Mesodermal cell (in vitro differentiated cells): ENCODE results near the gene RUNX3.

Experiments used
- H3K27ac ChIP-seq: 2 replicates; pipeline ENCODE4 v1.7.0; 2013; ENCODE audit warnings: mild to moderate bottlenecking, low read depth, low read length, moderate library complexity; ENCODE audit not compliant: severe bottlenecking
- H3K36me3 ChIP-seq: 2 replicates; pipeline ENCODE4 v1.7.1; 2013; ENCODE audit warnings: mild to moderate bottlenecking, low read length, moderate library complexity; ENCODE audit not compliant: control insufficient read depth, insufficient read depth
- H3K4me1 ChIP-seq: one replicate; pipeline ENCODE4 v1.7.1; 2013; ENCODE audit warnings: mild to moderate bottlenecking, low read length; ENCODE audit not compliant: insufficient read depth, control insufficient read depth, poor library complexity, severe bottlenecking
- H3K4me3 ChIP-seq: 2 replicates; pipeline ENCODE4 v1.7.0; 2013; ENCODE audit warnings: low read length, control low read depth, mild to moderate bottlenecking; ENCODE audit not compliant: insufficient read depth, poor library complexity, severe bottlenecking; ENCODE audit errors: extremely low read depth
- H3K9me3 ChIP-seq: 2 replicates; pipeline ENCODE4 v1.7.1; 2013; ENCODE audit warnings: mild to moderate bottlenecking, low read length, moderate library complexity; ENCODE audit not compliant: control insufficient read depth
- WGBS, 2 experiments: methylation state at CpG; one replicate each; pipeline ENCODE4 v1.1.5; 2013; ENCODE audit warnings: missing lambda C conversion rate in 2 of 2; ENCODE audit not compliant: insufficient coverage in 2 of 2; 5-methylcytosine and 5-hydroxymethylcytosine counted together

RUNX3 gene

GRCh38 chr1:24963099-24963872 is 33.2 kb upstream of the RUNX3 start:
- H3K36me3 ChIP-seq, result no peaks in the 10 kb centered on the region
- 84 to 89% methylated on average over 6 to 8 of the region's 9 CpGs for WGBS, 2 experiments
- peaks cover 18% of the 10 kb centered on the region for H3K4me1 ChIP-seq
- no peak overlapping the region for H3K27ac ChIP-seq
- no peak overlapping the region for H3K4me3 ChIP-seq
- H3K9me3 ChIP-seq, result no peaks in the 10 kb centered on the region

- no peaks in the 10 kb centered on the region for H3K36me3 ChIP-seq
- H3K4me1 ChIP-seq, result peaks cover 18% of the 10 kb centered on the region
- no peak overlapping the region for H3K4me3 ChIP-seq
- WGBS, 2 experiments, result 86 to 91% methylated on average over 23 to 25 of the region's 26 CpGs
- no peak overlapping the region for H3K27ac ChIP-seq
- H3K9me3 ChIP-seq, result no peaks in the 10 kb centered on the region
Observed at GRCh38 chr1:24961961-24962861, 32.1 kb upstream of the RUNX3 start.

DNA sequence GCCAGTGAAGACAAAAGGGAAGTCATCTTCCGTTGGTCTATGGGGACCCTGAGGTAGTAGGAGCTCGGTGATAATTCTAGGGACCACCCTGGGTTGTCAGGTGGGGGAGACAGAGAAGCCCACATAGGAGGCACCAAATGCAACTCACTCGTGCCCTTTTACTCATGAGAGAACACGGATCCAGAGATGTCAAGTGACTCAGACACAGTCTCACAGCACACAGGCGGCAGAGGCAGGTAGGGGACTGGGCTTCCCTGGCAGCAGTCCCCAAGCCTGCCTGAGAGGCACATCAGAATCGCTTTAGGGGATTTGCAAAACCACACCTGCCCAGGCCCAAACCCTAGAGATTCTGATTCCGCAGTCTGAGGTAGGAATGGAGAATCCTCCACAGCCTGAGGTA is 31.3 kb upstream of the RUNX3 start:
- no peaks in the 10 kb centered on the region for H3K36me3 ChIP-seq
- WGBS, 2 experiments, result 98 to 99% methylated on average over 5 to 6 of the region's 7 CpGs
- H3K9me3 ChIP-seq, result no peaks in the 10 kb centered on the region
- no peak overlapping the region for H3K4me3 ChIP-seq
- H3K4me1 ChIP-seq, result peaks cover 18% of the 10 kb centered on the region
- no peak overlapping the region for H3K27ac ChIP-seq

GRCh38 chr1:24960071-24960801 is 30.2 kb upstream of the RUNX3 start:
- Histone ChIP-seq H3K36me3 (no peaks in the 10 kb centered on the region), H3K27ac (no peak overlapping the region), H3K4me1 (peaks cover 19% of the 10 kb centered on the region), H3K9me3 (no peaks in the 10 kb centered on the region), H3K4me3 (no peak overlapping the region)
- 90 to 93% methylated on average over 5 to 10 of the region's 11 CpGs for WGBS, 2 experiments

- H3K36me3 ChIP-seq, result no peaks in the 10 kb centered on the region
- no peak overlapping the region for H3K27ac ChIP-seq
- H3K4me3 ChIP-seq, result no peak overlapping the region
- WGBS, 2 experiments, result 87 to 89% methylated on average over 8 of the region's 8 CpGs
- no peaks in the 10 kb centered on the region for H3K9me3 ChIP-seq
- H3K4me1 ChIP-seq, result peaks cover 24% of the 10 kb centered on the region
Observed at GRCh38 chr1:24959623-24959975, 29.5 kb upstream of the RUNX3 start.

DNA sequence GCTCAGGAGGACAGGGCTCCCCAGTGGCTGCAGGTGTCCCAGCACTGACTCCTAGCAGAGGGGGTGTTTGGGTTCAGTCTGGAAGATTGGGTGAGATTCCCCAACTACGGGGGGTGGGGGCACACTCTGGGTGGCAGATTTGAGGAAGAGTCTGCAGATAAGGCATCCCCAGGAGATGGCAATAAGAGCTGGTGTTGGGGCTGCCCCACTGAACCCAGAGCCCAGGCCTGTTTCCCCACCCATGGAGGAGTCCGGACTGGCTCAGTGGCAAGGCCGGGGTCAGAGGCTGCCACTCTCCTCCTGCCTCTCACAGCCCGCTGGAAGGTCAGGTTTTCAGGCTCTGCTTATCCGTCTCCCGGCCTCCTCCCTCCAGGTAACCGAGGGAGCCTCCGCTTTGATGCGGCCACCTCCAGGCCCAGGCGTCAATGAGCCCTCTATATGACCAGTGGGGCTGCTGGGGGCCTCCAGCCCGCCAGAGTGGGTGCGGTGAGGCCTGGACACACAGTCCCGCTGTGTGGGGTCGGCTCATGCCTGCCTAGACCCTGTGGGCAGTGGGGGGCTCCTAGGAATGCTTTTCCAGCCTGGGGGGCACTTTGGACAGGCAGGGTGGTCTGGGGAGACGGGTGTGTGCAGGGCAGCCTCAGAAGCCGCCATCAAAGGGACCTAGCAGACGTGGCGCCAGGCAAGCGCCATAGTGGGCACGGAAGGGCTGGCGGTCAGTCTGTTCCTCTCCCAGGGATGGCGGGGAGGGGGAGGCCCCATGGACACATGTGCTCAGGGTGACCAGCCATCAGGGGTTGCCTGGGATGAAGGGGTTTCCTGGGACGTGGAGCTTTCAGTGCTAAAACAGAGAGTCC is 28.9 kb upstream of the RUNX3 start:
- WGBS, 2 experiments, result 91 to 93% methylated on average over 15 to 22 of the region's 23 CpGs
- no peak overlapping the region for H3K27ac ChIP-seq
- peaks cover 20% of the 10 kb centered on the region for H3K4me1 ChIP-seq
- H3K4me3 ChIP-seq, result no peak overlapping the region
- no peaks in the 10 kb centered on the region for H3K36me3 ChIP-seq
- no peaks in the 10 kb centered on the region for H3K9me3 ChIP-seq

DNA sequence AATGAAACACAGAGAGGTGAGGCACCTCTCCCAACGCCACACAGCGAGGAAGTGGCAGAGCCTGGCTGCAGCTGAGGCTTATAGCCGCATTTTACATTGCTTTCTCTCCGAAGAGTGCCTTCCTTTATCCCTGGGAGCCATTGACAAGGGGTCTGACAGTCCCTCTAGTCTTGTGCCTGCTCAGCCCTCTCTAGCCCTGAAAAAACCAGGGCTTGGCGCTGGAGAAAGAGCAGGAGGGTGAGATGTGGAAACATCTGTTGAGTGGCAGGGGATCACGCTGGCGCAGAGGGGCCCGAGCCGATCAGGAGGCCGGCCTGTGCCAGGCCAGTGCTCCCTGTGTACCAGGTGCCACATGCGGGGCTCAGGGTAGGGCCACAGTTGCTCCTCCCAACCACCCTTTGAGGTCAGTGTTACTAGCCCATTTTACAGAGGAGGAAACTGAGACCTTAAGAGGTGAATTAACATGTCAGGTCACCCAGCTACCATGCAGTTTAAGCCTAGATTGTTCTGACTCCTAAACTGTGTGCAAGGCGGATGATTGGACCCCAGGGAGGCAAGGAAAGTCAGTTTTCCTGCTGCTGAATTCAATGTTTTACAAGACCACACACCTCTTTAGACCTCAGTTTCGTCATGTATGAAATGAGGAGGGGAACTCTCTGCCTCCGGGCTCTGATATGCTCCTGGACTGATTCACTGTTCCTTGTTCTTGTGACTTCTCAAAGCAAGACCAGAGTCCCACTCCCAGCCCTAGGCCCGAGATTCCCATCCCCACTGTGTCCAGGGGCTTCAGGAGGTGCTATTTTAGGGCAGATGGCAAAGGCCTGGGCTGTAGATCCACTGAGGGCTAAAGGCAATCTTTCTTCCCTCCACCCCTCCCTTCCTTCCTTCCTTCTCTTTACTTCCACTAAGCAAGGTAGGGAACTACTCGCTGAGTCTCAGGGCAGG is 28.0 kb upstream of the RUNX3 start:
- Histone ChIP-seq H3K36me3 (no peaks in the 10 kb centered on the region), H3K4me1 (peaks cover 20% of the 10 kb centered on the region), H3K9me3 (no peaks in the 10 kb centered on the region), H3K27ac (no peak overlapping the region), H3K4me3 (no peak overlapping the region)
- WGBS, 2 experiments, result 96 to 99% methylated on average over 10 to 15 of the region's 16 CpGs

DNA sequence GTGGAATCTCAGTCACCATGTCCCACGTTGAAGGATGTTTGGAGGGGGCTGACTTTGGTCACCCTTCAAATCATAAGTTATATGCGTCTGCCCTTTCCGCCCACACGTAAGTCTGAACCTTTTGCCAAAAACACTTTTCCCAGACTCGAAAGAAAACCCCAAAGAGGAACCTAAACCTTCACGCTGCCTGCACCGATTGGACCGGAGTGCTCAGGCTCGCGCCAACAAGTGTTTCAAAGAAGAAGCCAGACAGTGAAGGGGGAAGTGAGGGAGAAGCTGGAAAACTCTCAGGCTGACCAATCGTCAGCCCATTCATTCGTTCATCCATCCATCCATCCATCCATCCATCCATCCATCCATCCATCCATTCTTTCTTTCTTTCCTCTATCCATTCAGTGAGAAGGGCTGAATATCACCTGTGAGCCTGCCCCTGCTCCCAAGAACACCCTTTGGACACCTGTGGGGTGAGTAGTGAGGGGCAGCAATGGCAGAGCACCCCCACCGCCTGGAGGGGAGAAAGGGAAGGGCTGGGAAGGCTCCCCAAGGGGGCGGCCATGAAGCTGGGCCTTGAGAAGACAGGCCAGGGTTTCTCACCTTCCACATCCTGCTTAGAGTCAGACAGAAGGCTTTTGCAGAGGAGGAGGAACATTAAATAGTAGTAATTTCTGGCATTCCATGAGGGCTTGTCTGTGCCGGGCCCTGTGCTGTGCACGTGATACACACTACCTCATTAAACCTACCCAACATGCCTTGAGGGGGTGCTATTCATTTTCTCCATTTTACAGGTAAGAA is 27.1 kb upstream of the RUNX3 start:
- H3K4me1 ChIP-seq, result peaks cover 18% of the 10 kb centered on the region
- 96 to 98% methylated on average over 5 to 6 of the region's 16 CpGs for WGBS, 2 experiments
- H3K4me3 ChIP-seq, result no peak overlapping the region
- no peaks in the 10 kb centered on the region for H3K36me3 ChIP-seq
- no peaks in the 10 kb centered on the region for H3K9me3 ChIP-seq
- no peak overlapping the region for H3K27ac ChIP-seq
